B cell (primary cell): ENCODE data around the gene CFAP100. TPM values are rescaled to one million over a fixed set of nuclear protein-coding genes. Genes with fewer than 3 reads are reported as not detected.

Source experiments
- ATAC-seq: fragments of 200-7000 bp; cut with Tn5 transposase; one replicate; pipeline ENCODE4 v1.10.0; 2021; ENCODE audit warnings: low read depth, mild to moderate bottlenecking, moderate number of reproducible peaks, moderate library complexity
- CTCF ChIA-PET: fragments of 350-600 bp; sonication (Branson Sonifier 250); formaldehyde crosslinking; loops from one replicate; lab custom pipeline; 2021; ENCODE audit warnings: antibody characterized with exemption, inconsistent platforms; lab: Charles Lee
- POLR2A ChIA-PET: fragments of 350-600 bp; sonication (Branson Sonifier 250); formaldehyde crosslinking; loops from one replicate; lab custom pipeline; 2021; ENCODE audit warnings: antibody characterized with exemption; lab: Charles Lee
- DNase-seq: peaks from one replicate; pipeline ENCODE4 v3.0.0; 2013
- H2AFZ ChIP-seq: 2 replicates; pipeline ENCODE4 v1.6.1; 2012; ENCODE audit warnings: mild to moderate bottlenecking, low read depth, low read length; ENCODE audit not compliant: insufficient read depth, poor library complexity, severe bottlenecking
- H3K27ac ChIP-seq, 2 donors: 1 replicate in 1 of 2; 2 replicates in 1 of 2; pipeline ENCODE4 v1.5.1; 2012 to 2013; ENCODE audit warnings: low read length in 2 of 2, mild to moderate bottlenecking in 2 of 2, moderate library complexity in 1 of 2
- H3K27me3 ChIP-seq, 4 experiments: fragments of 200-600 bp in 1 of 4; sonication (generic) in 1 of 4; replicated peaks in 1 of 4; 1 replicate in 2 of 4; 2 replicates in 2 of 4; pipeline versions ENCODE4 v1.6.1 to v1.7.0; 2013 to 2016; ENCODE audit warnings: low read length in 3 of 4, mild to moderate bottlenecking in 2 of 4, mixed read lengths in 1 of 4, moderate library complexity in 1 of 4; ENCODE audit not compliant: insufficient read depth in 4 of 4, control insufficient read depth in 3 of 4; ENCODE audit errors: control extremely low read depth in 1 of 4
- H3K36me3 ChIP-seq, 2 experiments: replicated peaks in 1 of 2; 1 replicate in 1 of 2; 2 replicates in 1 of 2; pipeline versions ENCODE4 v1.6.1 to v1.7.1; 2013; ENCODE audit warnings: low read length in 1 of 2; ENCODE audit not compliant: insufficient read depth in 2 of 2, control insufficient read depth in 1 of 2; ENCODE audit errors: control extremely low read depth in 1 of 2, extremely low read depth in 1 of 2
- H3K4me1 ChIP-seq, 2 donors: fragments of 200-600 bp in 1 of 2; sonication (generic) in 1 of 2; 1 replicate in 1 of 2; 2 replicates in 1 of 2; pipeline versions ENCODE4 v1.5.1 to v1.6.1; 2013 to 2017; ENCODE audit warnings: low read length in 2 of 2; ENCODE audit not compliant: control insufficient read depth in 2 of 2, insufficient read depth in 2 of 2
- H3K4me2 ChIP-seq: replicated peaks from 2 replicates; pipeline ENCODE3; 2012; ENCODE audit warnings: mild to moderate bottlenecking, low read depth, low read length; ENCODE audit not compliant: poor library complexity, severe bottlenecking
- H3K4me3 ChIP-seq, 5 experiments: fragments of 200-600 bp in 1 of 5; sonication (generic) in 1 of 5; 1 replicate in 3 of 5; 2 replicates in 2 of 5; pipeline versions ENCODE4 v1.5.1 to v1.7.0; 2011 to 2016; ENCODE audit warnings: low read length in 4 of 5, mild to moderate bottlenecking in 4 of 5, low read depth in 2 of 5, control low read depth in 1 of 5, moderate library complexity in 1 of 5; ENCODE audit not compliant: insufficient read depth in 1 of 5; ENCODE audit errors: control extremely low read depth in 1 of 5, extremely low read depth in 1 of 5
- H3K79me2 ChIP-seq: fragments of 200-600 bp; sonication (generic); one replicate; pipeline ENCODE4 v1.6.0; 2016; ENCODE audit warnings: low read length; ENCODE audit not compliant: control insufficient read depth, insufficient read depth
- H3K9ac ChIP-seq: fragments of 200-600 bp; sonication (generic); 2 replicates; pipeline ENCODE4 v1.6.1; 2017; ENCODE audit warnings: mild to moderate bottlenecking, low read length, moderate library complexity
- H3K9me3 ChIP-seq, 3 donors: one replicate each; pipeline versions ENCODE4 v1.6.1 to v1.7.1; 2013; ENCODE audit warnings: low read length in 2 of 3; ENCODE audit not compliant: control insufficient read depth in 2 of 3, insufficient read depth in 1 of 3; ENCODE audit errors: control extremely low read depth in 1 of 3
- H4K20me1 ChIP-seq: 2 replicates; pipeline ENCODE4 v1.6.0; 2012; ENCODE audit warnings: mild to moderate bottlenecking, low read length; ENCODE audit not compliant: insufficient read depth, control insufficient read depth, poor library complexity, severe bottlenecking
- H3K27ac Mint-ChIP-seq: one replicate; pipeline ENCODE4 v1.8.0; 2021; ENCODE audit warnings: mixed read lengths
- H3K27me3 Mint-ChIP-seq: one replicate; pipeline ENCODE4 v1.8.0; 2021; ENCODE audit warnings: mixed read lengths
- H3K4me1 Mint-ChIP-seq: one replicate; pipeline ENCODE4 v1.8.0; 2021; ENCODE audit warnings: mixed read lengths
- H3K4me3 Mint-ChIP-seq: one replicate; pipeline ENCODE4 v1.8.0; 2021; ENCODE audit warnings: mixed read lengths
- H3K9me3 Mint-ChIP-seq: one replicate; pipeline ENCODE4 v1.8.0; 2022; ENCODE audit warnings: mixed read lengths; ENCODE audit not compliant: insufficient read depth
- CTCF ChIP-seq: fragments of 200-600 bp; IDR thresholded peaks from one replicate; pipeline ENCODE4 v1.8.0; 2022; ENCODE audit warnings: antibody characterized with exemption, mild to moderate bottlenecking
- EZH2 ChIP-seq: IDR thresholded peaks from 2 replicates; pipeline ENCODE4 v1.6.1; 2012; ENCODE audit warnings: borderline replicate concordance, low read depth, mild to moderate bottlenecking, moderate library complexity, low read length; ENCODE audit not compliant: insufficient read depth, poor library complexity, severe bottlenecking
- WGBS: methylation state at CpG from one replicate; pipeline ENCODE4 v1.1.5; 2013; ENCODE audit warnings: missing lambda C conversion rate; ENCODE audit not compliant: insufficient coverage; 5-methylcytosine and 5-hydroxymethylcytosine counted together
- intact Hi-C: fragments of 100-400 bp; cut with micrococcal nuclease; formaldehyde crosslinking; loops from one replicate; pipeline ENCODE4 v1.10.0; 2022
- polyA plus RNA-seq: library from polyadenylated mRNA; depleted of rRNA; stranded (reverse); fragments of >200 nt; gene quantifications from 2 replicates; pipeline ENCODE4 v1.2.3, GENCODE V29; 2012
- total RNA-seq, 2 donors: library from RNA; stranded (reverse); fragments of 120-200 nt in 1 of 2; gene quantifications; 1 replicate in 1 of 2; 2 replicates in 1 of 2; pipeline versions ENCODE4 v1.2.3 to v1.2.4, GENCODE V29; 2013 to 2022

Gene CFAP100
- total and polyA plus RNA-seq, 2 donors (not counting 1 experiment from before 2014, with no cell fraction given) = not detected

GRCh38 chr3:126468028-126468891, 73.6 kb downstream of the CFAP100 start:
- intact Hi-C loops = no loop called here
- H3K27me3 ChIP-seq = no peaks in the 10 kb centered on the region
- Mint-ChIP-seq H3K4me3 (no peak overlapping the region), H3K4me1 (peaks cover 24% of the 10 kb centered on the region), H3K27me3 (no peaks in the 10 kb centered on the region), H3K27ac (no peak overlapping the region), H3K9me3 (no peaks in the 10 kb centered on the region)
- H3K4me1 ChIP-seq = peaks cover 13 to 14% of the 10 kb centered on the region in 2 donors
- H4K20me1 ChIP-seq = peaks cover 86% of the 10 kb centered on the region
- H3K27ac ChIP-seq = no peak overlapping the region
- WGBS = 91% methylated on average over 13 of the region's 13 CpGs
- POLR2A ChIA-PET = no interaction called here
- peaks cover 65% of the 10 kb centered on the region for H3K79me2 ChIP-seq
- no peak overlapping the region for H2AFZ ChIP-seq
- no peak overlapping the region for H3K4me3 ChIP-seq
- DNase-seq = no peak
- H3K9me3 ChIP-seq = no peaks in the 10 kb centered on the region
- ATAC-seq = no peak
- TF ChIP-seq EZH2 = no peak
- TF ChIP-seq CTCF = no peak
- no peak overlapping the region for H3K4me2 ChIP-seq
- H3K36me3 ChIP-seq = peaks cover 21 to 94% of the 10 kb centered on the region in 2 experiments
- H3K9ac ChIP-seq = no peak overlapping the region
- CTCF ChIA-PET = no interaction called here

- peaks cover 36% of the 10 kb centered on the region for H3K4me1 Mint-ChIP-seq
- H3K79me2 ChIP-seq = peaks cover 77% of the 10 kb centered on the region
Observed at GRCh38 chr3:126469479-126469878, 74.8 kb downstream of the CFAP100 start.

More at GRCh38 chr3:126469479-126469878, 74.8 kb downstream of the CFAP100 start:
- no peaks in the 10 kb centered on the region for H3K27me3 Mint-ChIP-seq
- H3K36me3 ChIP-seq = peaks cover 17 to 85% of the 10 kb centered on the region in 2 experiments
- no peak overlapping the region for H3K4me3 ChIP-seq
- TF ChIP-seq EZH2 (no peak), CTCF (no peak)
- peaks cover 25 to 26% of the 10 kb centered on the region in 2 donors for H3K4me1 ChIP-seq
- ChIA-PET CTCF (no interaction called here), POLR2A (no interaction called here)
- H3K9ac ChIP-seq = no peak overlapping the region
- no peak overlapping the region for H3K4me2 ChIP-seq
- H3K9me3 Mint-ChIP-seq = no peaks in the 10 kb centered on the region
- ATAC-seq (no peak), DNase-seq (no peak)
- H4K20me1 ChIP-seq = peaks cover 87% of the 10 kb centered on the region
- no peak overlapping the region for H3K27ac Mint-ChIP-seq
- H3K9me3 ChIP-seq = no peaks in the 10 kb centered on the region
- intact Hi-C loops = no loop called here
- 98% methylated on average over 5 of the region's 11 CpGs for WGBS
- no peak overlapping the region for H3K27ac ChIP-seq
- H3K4me3 Mint-ChIP-seq = no peak overlapping the region
- H2AFZ ChIP-seq = no peak overlapping the region
- no peaks in the 10 kb centered on the region for H3K27me3 ChIP-seq
